Small intestine (tissue), 7 donors: ENCODE measurements around the gene DLAT. TPM values are rescaled to one million over a fixed set of nuclear protein-coding genes. Genes with fewer than 3 reads are reported as not detected.

Experiments
- DNase-seq, 2 donors: peaks; one replicate each; pipeline versions ENCODE4 v3.0.0 to v3.0.0-alpha.2; 2013
- FAIRE-seq: peaks from 2 replicates; lab custom pipeline; 2012; peaks lifted over from hg19 to GRCh38; lab: Jason Lieb, UNC
- H3K27ac ChIP-seq, 3 donors: one replicate each; pipeline ENCODE4 v1.5.1; 2013; ENCODE audit warnings: low read length in 2 of 3, mild to moderate bottlenecking in 2 of 3, control low read depth in 1 of 3, inconsistent platforms in 1 of 3, low read depth in 1 of 3, moderate library complexity in 1 of 3
- H3K27me3 ChIP-seq, 3 donors: one replicate each; pipeline ENCODE4 v1.6.1; 2013; ENCODE audit warnings: low read length in 3 of 3, inconsistent platforms in 1 of 3; ENCODE audit not compliant: control insufficient read depth in 3 of 3, insufficient read depth in 3 of 3
- H3K36me3 ChIP-seq, 3 donors: one replicate each; pipeline ENCODE4 v1.6.1; 2013; ENCODE audit warnings: low read length in 3 of 3, inconsistent platforms in 1 of 3, low read depth in 1 of 3, mild to moderate bottlenecking in 1 of 3, moderate library complexity in 1 of 3; ENCODE audit not compliant: control insufficient read depth in 3 of 3, insufficient read depth in 2 of 3
- H3K4me1 ChIP-seq, 3 donors: one replicate each; pipeline ENCODE4 v1.6.1; 2013; ENCODE audit warnings: low read length in 2 of 3, inconsistent platforms in 1 of 3, low read depth in 1 of 3, mild to moderate bottlenecking in 1 of 3, moderate library complexity in 1 of 3; ENCODE audit not compliant: control insufficient read depth in 3 of 3, insufficient read depth in 2 of 3
- H3K4me3 ChIP-seq, 3 donors: one replicate each; pipeline ENCODE4 v1.5.1; 2013; ENCODE audit warnings: low read length in 3 of 3, control low read depth in 1 of 3, inconsistent platforms in 1 of 3, low read depth in 1 of 3, mild to moderate bottlenecking in 1 of 3, moderate library complexity in 1 of 3
- H3K9me3 ChIP-seq, 2 donors: one replicate each; pipeline ENCODE4 v1.6.1; 2013; ENCODE audit warnings: low read depth in 1 of 2, low read length in 1 of 2; ENCODE audit not compliant: control insufficient read depth in 2 of 2, insufficient read depth in 1 of 2
- WGBS, 3 donors: extraction: QIAGEN DNeasy Blood & Tissue Kit; methylation state at CpG; one replicate each; pipeline ENCODE4 v1.1.7; 2013; 5-methylcytosine and 5-hydroxymethylcytosine counted together
- polyA plus RNA-seq, 4 donors: library from polyadenylated mRNA; stranded (reverse) in 3 of 4; unstranded in 1 of 4; fragments of 200-250 nt in 3 of 4; fragments of 120-200 nt in 1 of 4; gene quantifications; one replicate each; pipeline versions ENCODE4 v1.2.1 to v1.2.3, GENCODE V29; 2013
- donor health status: healthy with polysubstance abuse.
- donor health status: control.
- donor health status: control.
- donor health status: Bipolar disorder and iron deficiency.
- donor health status: healthy.

DLAT gene
- polyA plus RNA-seq, 4 donors: 24.0 to 28.4 (median 24.5) TPM

DNA sequence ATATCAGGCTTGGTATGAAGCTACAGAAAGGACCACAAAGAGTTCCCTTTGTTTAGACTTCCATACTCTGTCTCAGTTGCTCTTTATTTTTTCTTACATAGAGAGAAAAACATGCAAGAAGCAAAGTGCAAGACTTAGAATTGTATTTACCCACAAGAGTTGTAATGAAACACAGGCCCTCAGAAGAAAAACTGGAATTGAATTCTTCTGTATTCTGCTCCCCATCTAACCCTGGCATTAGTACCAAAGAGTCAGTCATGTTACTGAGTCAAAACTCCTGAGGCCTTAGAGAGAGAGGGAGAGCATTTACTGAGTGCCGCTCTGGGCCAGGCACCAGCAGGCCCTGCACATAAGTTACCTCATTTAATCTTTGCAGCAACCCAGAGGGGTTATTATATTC is 43.9 kb upstream of the DLAT start:
- no peaks in the 10 kb centered on the region for H3K9me3 ChIP-seq
- FAIRE-seq (no peak), DNase-seq (no peak)
- H3K4me1 ChIP-seq: peaks cover 0 to 28% (median 3%) of the 10 kb centered on the region in 3 donors
- 94 to 100% (median 95%) methylated on average over 1 of the region's 1 CpG for WGBS, 3 donors
- H3K27ac ChIP-seq: no peak overlapping the region
- H3K36me3 ChIP-seq: no peaks in the 10 kb centered on the region
- peaks cover 0 to 18% (median 0%) of the 10 kb centered on the region in 3 donors for H3K27me3 ChIP-seq
- no peak overlapping the region for H3K4me3 ChIP-seq

DNA sequence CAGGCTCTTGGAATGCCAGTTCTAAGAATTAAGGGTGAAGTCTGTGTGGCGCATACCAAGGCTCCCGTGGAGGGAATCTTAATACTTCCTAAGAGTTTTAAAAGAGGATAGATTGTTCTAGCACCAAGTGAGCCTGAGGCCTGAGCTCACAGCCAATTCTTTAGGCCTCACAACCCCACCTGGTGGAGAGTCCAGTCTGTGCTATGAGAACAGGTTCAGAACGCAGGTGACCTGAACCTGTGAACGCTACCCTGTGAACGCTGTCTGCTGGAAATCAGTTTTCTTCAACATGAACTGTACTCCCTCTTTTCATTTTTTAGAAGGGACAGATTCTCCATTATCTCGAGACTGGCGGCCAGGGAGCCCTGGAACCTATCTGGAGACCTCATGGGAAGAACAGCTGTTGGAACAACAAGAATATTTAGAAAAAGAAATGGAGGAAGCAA is 43.2 kb upstream of the DLAT start:
- Histone ChIP-seq H3K36me3 (peaks cover 0 to 4% (median 0%) of the 10 kb centered on the region in 3 donors), H3K9me3 (no peaks in the 10 kb centered on the region), H3K4me3 (peak overlapping the region in 2 of 3 donors; percentile 43 to 56), H3K4me1 (peaks cover 0 to 23% (median 0%) of the 10 kb centered on the region in 3 donors), H3K27me3 (peaks cover 0 to 18% (median 0%) of the 10 kb centered on the region in 3 donors), H3K27ac (peak overlapping the region; percentile 52 to 90 (median 78))
- DNase-seq (peak; percentile 91 to 92), FAIRE-seq (no peak)
- 4 to 41% (median 18%) methylated on average over 7 of the region's 7 CpGs for whole genome bisulfite sequencing, 3 donors

DNA sequence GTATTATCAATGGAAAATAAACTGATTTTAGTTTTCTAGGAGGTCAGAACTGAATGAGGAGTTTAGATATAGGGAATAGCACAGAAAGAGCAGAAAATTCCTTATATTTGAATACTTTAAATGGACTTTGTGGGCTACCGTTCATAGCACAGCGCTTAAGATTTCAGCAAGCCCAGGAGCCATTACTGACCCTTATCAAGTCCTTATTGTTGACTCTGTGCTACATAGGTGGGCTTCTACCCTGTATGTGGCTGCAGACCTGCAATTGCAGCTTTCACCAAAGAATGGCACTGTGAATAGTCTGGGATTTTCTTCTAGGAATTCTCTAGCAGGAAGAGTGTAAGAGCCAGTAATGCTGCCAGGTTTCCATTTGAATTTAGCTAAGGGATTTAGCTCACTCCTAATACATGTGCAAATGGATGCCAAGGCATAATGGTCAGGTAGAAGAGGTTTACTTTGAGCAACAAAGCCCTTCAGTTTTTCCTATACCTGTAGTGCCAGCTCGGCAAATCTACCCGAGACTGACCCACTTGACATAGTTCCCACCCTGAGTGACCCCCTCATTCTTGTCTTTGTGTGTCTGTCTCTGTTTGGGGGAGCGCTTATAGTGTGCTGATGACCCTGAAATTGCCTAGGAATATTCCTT is 42.5 kb upstream of the DLAT start:
- peak overlapping the region; percentile 66 to 90 (median 84) for H3K27ac ChIP-seq
- H3K27me3 ChIP-seq: peaks cover 0 to 15% (median 0%) of the 10 kb centered on the region in 3 donors
- FAIRE-seq: no peak
- H3K4me1 ChIP-seq: peaks cover 0 to 20% (median 0%) of the 10 kb centered on the region in 3 donors
- 13 to 53% (median 29%) methylated on average over 5 of the region's 5 CpGs for WGBS, 3 donors
- H3K4me3 ChIP-seq: peak overlapping the region in 2 of 3 donors; percentile 43 to 56
- H3K9me3 ChIP-seq: no peaks in the 10 kb centered on the region
- DNase-seq: peak; percentile 43 to 61
- H3K36me3 ChIP-seq: peaks cover 0 to 7% (median 0%) of the 10 kb centered on the region in 3 donors

DNA sequence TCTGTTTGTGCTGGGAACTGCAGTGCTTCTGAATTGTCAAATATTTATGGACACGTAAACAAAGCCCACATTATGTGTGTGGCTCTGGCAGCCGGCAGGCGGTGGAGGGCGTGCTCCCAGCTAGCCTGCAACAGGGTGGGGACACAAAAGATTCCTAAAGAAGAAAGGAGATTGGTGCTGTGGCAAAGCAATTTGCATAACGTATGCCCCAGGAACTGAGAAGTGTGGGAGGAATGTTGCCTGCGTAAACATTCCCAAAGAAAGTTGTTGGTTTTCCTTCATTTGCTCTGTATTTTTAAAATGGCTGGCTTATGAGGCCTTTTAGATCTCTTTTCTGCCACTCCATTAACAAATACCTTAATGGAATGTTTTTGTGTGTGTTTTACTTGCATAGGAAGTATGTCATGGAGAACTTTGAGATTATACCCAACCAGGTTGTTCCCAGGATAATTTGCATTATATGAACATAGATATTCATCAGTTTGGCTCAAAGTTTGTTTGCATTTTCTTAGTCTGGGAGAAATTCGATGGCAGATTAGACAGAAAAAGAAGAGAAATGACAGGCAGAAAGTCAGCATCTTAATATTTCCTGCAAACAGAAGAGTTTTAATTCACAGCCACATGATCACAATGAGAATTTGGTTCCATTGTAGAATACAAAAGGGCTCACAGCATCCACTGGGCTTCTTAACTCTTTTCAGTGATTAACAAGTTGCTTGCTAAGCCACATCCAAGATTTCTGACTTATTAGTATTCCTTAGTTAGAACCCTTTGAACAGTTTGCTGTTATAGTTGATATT is 41.8 kb upstream of the DLAT start:
- peak; percentile 86 to 87 for DNase-seq
- peaks cover 0 to 8% (median 0%) of the 10 kb centered on the region in 3 donors for H3K27me3 ChIP-seq
- no peak for FAIRE-seq
- peaks cover 0 to 12% (median 0%) of the 10 kb centered on the region in 3 donors for H3K36me3 ChIP-seq
- H3K9me3 ChIP-seq: no peaks in the 10 kb centered on the region
- peak overlapping the region; percentile 66 to 90 (median 84) for H3K27ac ChIP-seq
- WGBS, 3 donors: 14 to 41% (median 18%) methylated on average over 7 of the region's 7 CpGs
- H3K4me3 ChIP-seq: peak overlapping the region in 2 of 3 donors; percentile 33 to 56
- peaks cover 0 to 13% (median 0%) of the 10 kb centered on the region in 3 donors for H3K4me1 ChIP-seq

DNA sequence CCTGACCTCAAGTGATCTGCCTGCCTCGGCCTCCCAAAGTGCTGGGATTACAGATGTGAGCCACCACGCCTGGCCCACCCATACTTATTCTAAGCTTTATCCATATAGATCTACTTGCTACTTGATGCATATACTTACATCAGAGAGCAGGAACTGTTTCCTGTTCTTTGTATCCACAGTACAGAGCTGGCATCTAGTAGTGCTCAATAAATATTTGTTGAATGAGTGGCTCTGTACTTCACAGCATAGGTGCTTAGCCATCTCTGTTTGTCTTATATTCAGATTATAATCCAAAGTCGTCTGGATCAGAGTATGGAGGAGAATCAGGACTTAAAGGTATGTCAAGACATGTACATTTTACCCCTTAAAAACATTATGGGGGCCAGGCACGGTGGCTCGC is 38.6 kb upstream of the DLAT start:
- Histone ChIP-seq H3K27ac (no peak overlapping the region), H3K4me3 (no peak overlapping the region), H3K9me3 (no peaks in the 10 kb centered on the region), H3K36me3 (peaks cover 0 to 12% (median 0%) of the 10 kb centered on the region in 3 donors), H3K27me3 (no peaks in the 10 kb centered on the region), H3K4me1 (peaks cover 0 to 9% (median 0%) of the 10 kb centered on the region in 3 donors)
- DNase-seq (no peak), FAIRE-seq (no peak)
- 85 to 89% (median 86%) methylated on average over 5 of the region's 5 CpGs for WGBS, 3 donors

DNA sequence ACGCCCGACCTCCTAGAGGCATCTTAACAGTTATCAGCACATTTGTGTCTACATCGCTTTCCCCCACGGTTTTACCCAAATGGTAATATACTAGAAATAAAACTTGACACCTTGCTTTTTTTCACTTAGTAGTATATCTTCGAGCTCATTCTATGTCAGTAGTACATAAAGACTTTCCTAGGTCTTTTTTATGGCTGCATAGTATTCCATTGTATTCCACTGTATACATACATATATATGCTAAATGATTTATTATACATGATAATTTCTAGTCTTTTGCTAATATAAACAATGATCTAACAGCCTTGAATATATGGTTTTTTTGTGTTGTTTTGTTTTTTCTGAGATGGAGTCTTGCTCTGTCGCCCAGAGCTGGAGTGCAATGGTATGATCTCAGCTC is 34.8 kb upstream of the DLAT start:
- Histone ChIP-seq H3K36me3 (peaks cover 0 to 28% (median 2%) of the 10 kb centered on the region in 3 donors), H3K4me1 (no peaks in the 10 kb centered on the region), H3K27ac (no peak overlapping the region), H3K27me3 (no peaks in the 10 kb centered on the region), H3K4me3 (no peak overlapping the region), H3K9me3 (no peaks in the 10 kb centered on the region)
- DNase-seq (no peak), FAIRE-seq (no peak)
- 88 to 96% (median 93%) methylated on average over 6 of the region's 6 CpGs for WGBS, 3 donors

DNA sequence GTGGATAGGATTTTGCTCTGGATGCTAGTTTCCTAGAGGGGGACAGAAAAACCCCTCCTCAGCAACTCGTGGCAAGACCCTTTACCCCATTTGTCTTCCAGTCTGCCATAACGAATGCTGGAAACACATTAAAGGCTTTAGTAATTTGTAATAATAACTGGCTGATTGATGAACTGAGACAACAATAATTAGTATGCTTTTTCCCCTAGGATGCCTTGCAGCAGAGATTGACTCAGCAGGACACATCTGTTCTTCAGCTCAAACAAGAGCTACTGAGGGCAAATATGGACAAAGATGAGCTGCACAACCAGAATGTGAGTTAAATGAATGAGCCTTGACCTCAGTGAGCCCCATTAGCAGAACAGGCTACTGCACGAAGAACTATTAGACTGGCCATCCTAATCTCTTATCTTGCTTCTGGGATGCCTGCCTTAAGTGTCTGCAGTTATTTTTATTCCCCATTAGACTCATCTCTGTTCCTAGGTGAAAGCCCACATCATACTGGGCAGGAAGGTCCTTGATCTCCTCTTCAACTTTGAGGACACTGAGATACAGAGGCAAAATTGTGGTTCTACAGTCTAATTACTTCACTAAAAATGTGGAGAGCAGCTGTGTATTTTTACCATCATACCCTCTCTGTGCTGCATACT is 32.9 kb upstream of the DLAT start:
- 75 to 80% (median 77%) methylated on average over 3 of the region's 3 CpGs for WGBS, 3 donors
- Histone ChIP-seq H3K4me1 (no peaks in the 10 kb centered on the region), H3K36me3 (peaks cover 0 to 34% (median 2%) of the 10 kb centered on the region in 3 donors), H3K4me3 (no peak overlapping the region), H3K27me3 (no peaks in the 10 kb centered on the region), H3K9me3 (no peaks in the 10 kb centered on the region), H3K27ac (no peak overlapping the region)
- no peak for FAIRE-seq
- DNase-seq: no peak

DNA sequence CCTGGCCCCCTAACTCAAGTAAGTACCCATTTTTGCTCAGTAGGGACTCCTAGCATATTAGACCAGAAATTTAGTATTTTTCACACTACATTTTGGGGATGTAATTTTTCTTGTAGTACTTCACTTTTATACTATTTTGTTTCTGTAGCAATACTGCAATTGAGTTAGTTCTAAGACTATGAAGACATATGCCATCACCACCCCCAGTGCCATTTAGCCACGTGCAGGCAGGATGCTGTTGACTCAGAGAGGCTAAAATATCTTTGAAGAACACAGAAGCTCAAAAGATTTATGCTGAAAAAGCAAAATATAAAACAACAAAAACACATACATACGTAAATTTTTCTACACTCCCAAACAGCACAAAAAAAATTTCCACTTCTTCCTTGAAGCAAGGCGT is 29.1 kb upstream of the DLAT start:
- Histone ChIP-seq H3K27me3 (no peaks in the 10 kb centered on the region), H3K4me3 (no peak overlapping the region), H3K9me3 (no peaks in the 10 kb centered on the region), H3K27ac (no peak overlapping the region), H3K36me3 (peaks cover 0 to 39% (median 2%) of the 10 kb centered on the region in 3 donors), H3K4me1 (no peaks in the 10 kb centered on the region)
- WGBS, 3 donors: 87 to 95% (median 95%) methylated on average over 3 of the region's 3 CpGs
- FAIRE-seq: no peak
- DNase-seq: no peak
